A549 (cell line): ENCODE results near the gene LTA4H. TPM values are rescaled to one million over a fixed set of nuclear protein-coding genes. Genes with fewer than 3 reads are reported as not detected.

Experiments
- ATAC-seq, 2 experiments: fragments of 200-7000 bp in 1 of 2; fragments of >200 bp in 1 of 2; cut with Nextera tagmentation in 1 of 2; cut with Tn5 transposase in 1 of 2; 3 replicates each; pipeline versions ENCODE4 v1.8.0 to v1.9.1; 2018 to 2020; ENCODE audit warnings: mild to moderate bottlenecking in 1 of 2, moderate library complexity in 1 of 2
- CTCF ChIA-PET: fragments of 300-600 bp; sonication (Branson Sonifier 250); formaldehyde crosslinking; extraction: SDS; loops from one replicate; lab custom pipeline; 2021; ENCODE audit warnings: antibody characterized with exemption, inconsistent platforms; lab: Yijun Ruan, JAX
- POLR2A ChIA-PET: fragments of 350-600 bp; formaldehyde crosslinking; extraction: SDS; loops from one replicate; lab custom pipeline; 2021; ENCODE audit warnings: antibody characterized with exemption, inconsistent platforms; lab: Yijun Ruan, JAX
- DNase-seq, 2 experiments: peaks; one replicate each; pipeline versions ENCODE4 v3.0.0 to v3.0.0-alpha.2; 2011 to 2016; ENCODE audit warnings: low read depth in 1 of 2, low spot score in 1 of 2
- FAIRE-seq: peaks from 2 replicates; lab custom pipeline; 2011; peaks lifted over from hg19 to GRCh38; lab: Jason Lieb, UNC
- H3K27ac ChIP-seq, 2 experiments: fragments of >200 bp; sonication (Bioruptor Twin); formaldehyde crosslinking; 3 replicates each; pipeline ENCODE4 v1.5.1; 2016 to 2017
- H3K4me1 ChIP-seq: fragments of >200 bp; sonication (Bioruptor Twin); formaldehyde crosslinking; 3 replicates; pipeline ENCODE4 v1.6.1; 2016
- H3K4me2 ChIP-seq: fragments of >200 bp; sonication (Bioruptor Twin); formaldehyde crosslinking; 3 replicates; pipeline ENCODE4 v1.6.1; 2016
- H3K4me3 ChIP-seq: fragments of >200 bp; sonication (Bioruptor Twin); formaldehyde crosslinking; 3 replicates; pipeline ENCODE4 v1.5.1; 2016
- H3K9me3 ChIP-seq: fragments of >200 bp; sonication (Bioruptor Twin); formaldehyde crosslinking; 3 replicates; pipeline ENCODE4 v1.6.1; 2016
- CHD2 ChIP-seq: fragments of 150-350 bp; IDR thresholded peaks from 2 replicates; pipeline ENCODE4 v1.6.1; 2014; ENCODE audit warnings: low read length; ENCODE audit not compliant: partially characterized antibody
- E2F6 ChIP-seq: IDR thresholded peaks from 2 replicates; pipeline ENCODE4 v1.6.1; 2012; ENCODE audit warnings: low read depth, borderline replicate concordance
- HEYL ChIP-seq: fragments of 250-450 bp; sonication (Bioruptor Pico); IDR thresholded peaks from 2 replicates; pipeline ENCODE4 v1.8.0; 2021; ENCODE audit warnings: mild to moderate bottlenecking, moderate library complexity
- RAD21 ChIP-seq, 2 experiments: fragments of >200 bp in 1 of 2; sonication (Bioruptor Twin) in 1 of 2; formaldehyde crosslinking in 1 of 2; IDR thresholded peaks in 1 of 2; conservative IDR thresholded peaks in 1 of 2; 2 replicates in 1 of 2; 3 replicates in 1 of 2; pipeline ENCODE4 v1.6.1; 2012 to 2018; ENCODE audit warnings: inconsistent platforms in 1 of 2
- ZNF302 ChIP-seq: fragments of 250-450 bp; sonication (Bioruptor Pico); IDR thresholded peaks from 2 replicates; pipeline ENCODE4 v1.9.0; 2021; ENCODE audit warnings: inconsistent platforms, mild to moderate bottlenecking, moderate library complexity
- polyA plus RNA-seq, 4 experiments: library from polyadenylated mRNA; depleted of rRNA in 3 of 4; stranded (reverse); fragments of >200 nt; fragmentation: RNase III in 1 of 4; extraction: RNeasy Plus Mini Kit Qiagen cat#74134 plus additional on column Dnase treatment in 1 of 4; gene quantifications; 2 replicates in 3 of 4; 3 replicates in 1 of 4; pipeline ENCODE4 v1.2.3, GENCODE V29; 2011 to 2017
- TF ChIP-seq, protein P1 (sequence below): fragments of >200 bp; sonication (Bioruptor Twin); formaldehyde crosslinking; IDR thresholded peaks from 2 replicates; pipeline ENCODE4 v1.6.1; 2016

LTA4H gene
- polyA plus RNA-seq, 2 of the 4 experiments (the other 2 are of a cell fraction) = 126 to 174 TPM

GRCh38 chr12:95951515-95951914 lies 83.9 kb downstream of the LTA4H start:
- DNase-seq = no peak
- ChIA-PET CTCF (interaction anchor here (0.9 to 1.2 kb wide), 3 partner anchors 8 to 33 kb away, joined by 3 to 6 read pairs (median 4); partner anchors contain the start of gene CCDC38), POLR2A (interaction anchor here (6.5 kb wide), 1 partner anchor 9 kb away, joined by 28 read pairs; the partner anchor contains the start of genes AMDHD1 and CCDC38)

More at GRCh38 chr12:95951515-95951914, 83.9 kb downstream of the LTA4H start:
- H3K27ac ChIP-seq = no peak overlapping the region
- ATAC-seq = no peak
- H3K4me1 ChIP-seq = no peaks in the 10 kb centered on the region
- H3K9me3 ChIP-seq = no peaks in the 10 kb centered on the region
- H3K4me2 ChIP-seq = no peak overlapping the region
- TF ChIP-seq RAD21 (conservative IDR thresholded peaks at IDR 0.05 in 1 of 2, IDR thresholded peaks at IDR 0.05 in 1 of 2) = no peak
- no peak for TF ChIP-seq HEYL (CRISPR knock-in tag)
- TF ChIP-seq, protein P1, sequence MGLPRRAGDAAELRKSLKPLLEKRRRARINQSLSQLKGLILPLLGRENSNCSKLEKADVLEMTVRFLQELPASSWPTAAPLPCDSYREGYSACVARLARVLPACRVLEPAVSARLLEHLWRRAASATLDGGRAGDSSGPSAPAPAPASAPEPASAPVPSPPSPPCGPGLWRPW = no peak
- no peak for TF ChIP-seq ZNF302
- no peak for TF ChIP-seq E2F6
- TF ChIP-seq CHD2 = no peak
- no peak overlapping the region for H3K4me3 ChIP-seq
- no peak for FAIRE-seq

Other genes with a start within 250 kb of the LTA4H start
- gene NTN4, start 244.8 kb downstream of the LTA4H start, polyA plus RNA-seq (2011; rRNA removed) = 132 and 168 TPM in 2 replicates
- gene NTN4, start 244.8 kb downstream of the LTA4H start, polyA plus RNA-seq (2017; fragmentation: RNase III; extraction: RNeasy Plus Mini Kit Qiagen cat#74134 plus additional on column Dnase treatment) = 36.9 to 37.3 TPM (median 37.1 TPM) in 3 replicates
- gene SNRPF, start 176.6 kb downstream of the LTA4H start, polyA plus RNA-seq (2011; rRNA removed) = 45.8 and 66.3 TPM in 2 replicates
- gene SNRPF, start 176.6 kb downstream of the LTA4H start, polyA plus RNA-seq (2017; fragmentation: RNase III; extraction: RNeasy Plus Mini Kit Qiagen cat#74134 plus additional on column Dnase treatment) = 204 to 221 TPM (median 204 TPM) in 3 replicates
- gene CCDC38, start 93.0 kb downstream of the LTA4H start, polyA plus RNA-seq (2011; rRNA removed) = 0.37 and 0.41 TPM in 2 replicates
- gene CCDC38, start 93.0 kb downstream of the LTA4H start, polyA plus RNA-seq (2017; fragmentation: RNase III; extraction: RNeasy Plus Mini Kit Qiagen cat#74134 plus additional on column Dnase treatment) = 0.18 to 0.28 TPM (median 0.24 TPM) in 3 replicates
- gene AMDHD1, start 92.3 kb downstream of the LTA4H start, polyA plus RNA-seq (2011; rRNA removed) = 7.7 and 8.8 TPM in 2 replicates
- 3.5 to 4.1 TPM (median 4.1 TPM) in 3 replicates for gene AMDHD1, start 92.3 kb downstream of the LTA4H start, polyA plus RNA-seq (2017; fragmentation: RNase III; extraction: RNeasy Plus Mini Kit Qiagen cat#74134 plus additional on column Dnase treatment)
- gene HAL, start 39.2 kb downstream of the LTA4H start, polyA plus RNA-seq (2011; rRNA removed) = 0.43 and 0.50 TPM in 2 replicates
- gene HAL, start 39.2 kb downstream of the LTA4H start, polyA plus RNA-seq (2017; fragmentation: RNase III; extraction: RNeasy Plus Mini Kit Qiagen cat#74134 plus additional on column Dnase treatment) = 0.22 to 0.40 TPM (median 0.33 TPM) in 3 replicates
- 36.5 and 38.6 TPM in 2 replicates for gene ELK3, start 158.8 kb upstream of the LTA4H start, polyA plus RNA-seq (2011; rRNA removed)
- gene ELK3, start 158.8 kb upstream of the LTA4H start, polyA plus RNA-seq (2017; fragmentation: RNase III; extraction: RNeasy Plus Mini Kit Qiagen cat#74134 plus additional on column Dnase treatment) = 28.5 to 36.0 TPM (median 33.1 TPM) in 3 replicates